GM23338 (cell line): ENCODE measurements around the gene NEFH. TPM values are rescaled to one million over a fixed set of nuclear protein-coding genes. Genes with fewer than 3 reads are reported as not detected.

Source experiments
- ATAC-seq: fragments of 200-7000 bp; cut with Tn5 transposase; 3 replicates; pipeline ENCODE4 v1.9.1; 2020
- DNase-seq: peaks from one replicate; pipeline ENCODE4 v3.0.0-alpha.2; 2015; ENCODE audit warnings: low spot score
- H2AFZ ChIP-seq: fragments of 200-600 bp; sonication (generic); 2 replicates; pipeline ENCODE4 v1.8.0; 2016; ENCODE audit warnings: antibody characterized with exemption, mild to moderate bottlenecking, moderate library complexity
- H3F3A ChIP-seq: fragments of 200-600 bp; sonication (generic); replicated peaks from 2 replicates; pipeline ENCODE4 v1.8.0; 2017; ENCODE audit warnings: antibody characterized with exemption, mixed run types, low read depth
- H3K27ac ChIP-seq: fragments of 200-600 bp; sonication (generic); 2 replicates; pipeline ENCODE4 v1.6.1; 2016; ENCODE audit warnings: low read depth
- H3K27me3 ChIP-seq: fragments of 200-600 bp; sonication (generic); 2 replicates; pipeline ENCODE4 v1.8.0; 2016; ENCODE audit warnings: mild to moderate bottlenecking, mixed run types, moderate library complexity; ENCODE audit not compliant: insufficient read depth
- H3K36me3 ChIP-seq: fragments of 200-600 bp; sonication (generic); 2 replicates; pipeline ENCODE4 v1.8.0; 2016; ENCODE audit warnings: mild to moderate bottlenecking; ENCODE audit not compliant: insufficient read depth
- H3K4me1 ChIP-seq: fragments of 200-600 bp; sonication (generic); 2 replicates; pipeline ENCODE4 v1.8.0; 2016; ENCODE audit warnings: mild to moderate bottlenecking, moderate library complexity; ENCODE audit not compliant: insufficient read depth
- H3K4me2 ChIP-seq: fragments of 200-600 bp; sonication (generic); 2 replicates; pipeline ENCODE4 v1.7.1; 2017; ENCODE audit warnings: mixed run types
- H3K4me3 ChIP-seq: fragments of 200-600 bp; sonication (generic); 2 replicates; pipeline ENCODE4 v1.6.1; 2016; ENCODE audit warnings: mixed run types
- H3K79me2 ChIP-seq: fragments of 200-600 bp; sonication (generic); replicated peaks from 2 replicates; pipeline ENCODE4 v1.8.0; 2017; ENCODE audit warnings: mild to moderate bottlenecking; ENCODE audit not compliant: insufficient read depth
- H3K9me2 ChIP-seq: fragments of 200-600 bp; sonication (generic); 2 replicates; pipeline ENCODE4 v1.8.0; 2017; ENCODE audit not compliant: insufficient read depth
- H4K20me1 ChIP-seq: fragments of 200-600 bp; sonication (generic); replicated peaks from 2 replicates; pipeline ENCODE4 v1.8.0; 2017; ENCODE audit warnings: mild to moderate bottlenecking; ENCODE audit not compliant: insufficient read depth
- H3K27ac Mint-ChIP-seq: 2 replicates; pipeline ENCODE4 v1.8.0; 2020; ENCODE audit warnings: inconsistent platforms, mild to moderate bottlenecking, moderate library complexity, mixed read lengths
- H3K27me3 Mint-ChIP-seq: 3 replicates; pipeline ENCODE4 v1.8.0; 2022; ENCODE audit warnings: low read depth, mild to moderate bottlenecking, moderate library complexity, mixed read lengths, inconsistent platforms; ENCODE audit not compliant: insufficient read depth, poor library complexity
- H3K36me3 Mint-ChIP-seq: 3 replicates; pipeline ENCODE4 v1.8.0; 2021; ENCODE audit warnings: low read depth, mild to moderate bottlenecking, inconsistent platforms, moderate library complexity, mixed read lengths
- H3K4me1 Mint-ChIP-seq: 3 replicates; pipeline ENCODE4 v1.8.0; 2020; ENCODE audit warnings: mild to moderate bottlenecking, inconsistent platforms, mixed read lengths
- H3K4me3 Mint-ChIP-seq: 3 replicates; pipeline ENCODE4 v1.8.0; 2021; ENCODE audit warnings: moderate library complexity, mild to moderate bottlenecking, inconsistent platforms, mixed read lengths
- H3K9me3 Mint-ChIP-seq: 3 replicates; pipeline ENCODE4 v1.8.0; 2020; ENCODE audit warnings: moderate library complexity, mild to moderate bottlenecking, inconsistent platforms, mixed read lengths
- EZH2phosphoT487 ChIP-seq: fragments of 200-600 bp; sonication (generic); IDR thresholded peaks from one replicate; pipeline ENCODE4 v1.8.1; 2018; ENCODE audit warnings: antibody characterized with exemption; ENCODE audit not compliant: unreplicated experiment
- JUNB ChIP-seq: IDR thresholded peaks from one replicate; pipeline ENCODE4 v1.6.1; 2016; ENCODE audit warnings: antibody characterized with exemption; ENCODE audit not compliant: unreplicated experiment
- POLR2AphosphoS5 ChIP-seq: IDR thresholded peaks from 2 replicates; pipeline ENCODE4 v1.6.1; 2016; ENCODE audit warnings: antibody characterized with exemption, low read depth
- STAT1 ChIP-seq: IDR thresholded peaks from one replicate; pipeline ENCODE4 v1.6.1; 2016; ENCODE audit warnings: antibody characterized with exemption; ENCODE audit not compliant: unreplicated experiment
- ZNF331 ChIP-seq: fragments of 250-450 bp; sonication (Bioruptor Pico); IDR thresholded peaks from 2 replicates; pipeline ENCODE4 v1.5.0; 2020; ENCODE audit warnings: low read depth, mild to moderate bottlenecking, moderate library complexity
- polyA plus RNA-seq: library from polyadenylated mRNA; unstranded; fragments of >200 nt; fragmentation: Nextera tagmentation; extraction: Ambion mirVana; gene quantifications from 2 replicates; pipeline ENCODE4 v1.2.1, GENCODE V29; 2016
- total RNA-seq: library from RNA; depleted of rRNA; stranded (reverse); fragments of >200 nt; shearing (Covaris generic); gene quantifications from 2 replicates; pipeline ENCODE4 v1.2.3, GENCODE V29; 2014
- TF ChIP-seq, protein P1 (sequence below): fragments of 250-450 bp; sonication (Bioruptor Pico); IDR thresholded peaks from 2 replicates; pipeline ENCODE4 v1.5.0; 2020; ENCODE audit warnings: mild to moderate bottlenecking, moderate library complexity
- TF ChIP-seq, protein P2 (sequence below): IDR thresholded peaks from 2 replicates; pipeline ENCODE4 v1.6.1; 2016; ENCODE audit warnings: antibody characterized with exemption
- TF ChIP-seq, protein P3 (sequence below), 2 experiments: fragments of 200-600 bp in 1 of 2; sonication (generic) in 1 of 2; conservative IDR thresholded peaks; 2 replicates each; pipeline versions ENCODE4 v1.5.1 to v1.6.1; 2016 to 2017; ENCODE audit warnings: antibody characterized with exemption in 2 of 2, low read depth in 2 of 2, mild to moderate bottlenecking in 2 of 2, moderate library complexity in 1 of 2

The NEFH gene
- total and polyA plus RNA-seq, 2 experiments from 2014 or later = 2.4 to 6.3 TPM

DNA sequence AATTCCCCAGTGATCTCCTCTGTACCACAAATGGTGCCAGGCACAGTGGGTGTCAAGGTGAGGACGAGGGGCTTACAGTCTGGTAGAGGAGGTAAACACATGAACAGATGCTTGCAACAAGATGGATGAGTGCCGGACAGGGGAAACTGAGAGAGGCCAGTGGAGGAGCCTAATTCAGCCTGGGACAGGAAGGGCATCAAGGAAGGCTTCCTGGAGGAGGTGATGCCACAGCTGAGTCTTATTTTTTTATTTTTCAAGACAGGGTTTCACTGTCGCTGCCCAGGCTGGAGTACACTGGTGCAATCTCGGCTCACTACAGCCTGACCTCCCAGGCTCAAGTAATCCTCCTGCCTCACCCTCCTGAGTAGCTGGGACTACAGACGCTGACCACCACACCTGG lies 18.8 kb upstream of the NEFH start:
- H3K27me3 Mint-ChIP-seq = peaks cover 3% of the 10 kb centered on the region
- H3K4me3 Mint-ChIP-seq = no peak overlapping the region

More for the DNA sequence above, 18.8 kb upstream of the NEFH start:
- peaks cover 7% of the 10 kb centered on the region; the same call in 2 of the 3 replicates for H3K4me1 Mint-ChIP-seq
- Histone ChIP-seq H3K4me2 (no peak overlapping the region), H3K27me3 (no peaks in the 10 kb centered on the region), H4K20me1 (no peaks in the 10 kb centered on the region), H3K36me3 (no peaks in the 10 kb centered on the region), H2AFZ (no peak overlapping the region), H3K27ac (no peak overlapping the region), H3K4me3 (no peak overlapping the region), H3F3A (no peaks in the 10 kb centered on the region), H3K79me2 (no peaks in the 10 kb centered on the region), H3K4me1 (peaks cover 5% of the 10 kb centered on the region; the same call in 1 of the 2 replicates), H3K9me2 (no peaks in the 10 kb centered on the region)
- TF ChIP-seq, protein P1, sequence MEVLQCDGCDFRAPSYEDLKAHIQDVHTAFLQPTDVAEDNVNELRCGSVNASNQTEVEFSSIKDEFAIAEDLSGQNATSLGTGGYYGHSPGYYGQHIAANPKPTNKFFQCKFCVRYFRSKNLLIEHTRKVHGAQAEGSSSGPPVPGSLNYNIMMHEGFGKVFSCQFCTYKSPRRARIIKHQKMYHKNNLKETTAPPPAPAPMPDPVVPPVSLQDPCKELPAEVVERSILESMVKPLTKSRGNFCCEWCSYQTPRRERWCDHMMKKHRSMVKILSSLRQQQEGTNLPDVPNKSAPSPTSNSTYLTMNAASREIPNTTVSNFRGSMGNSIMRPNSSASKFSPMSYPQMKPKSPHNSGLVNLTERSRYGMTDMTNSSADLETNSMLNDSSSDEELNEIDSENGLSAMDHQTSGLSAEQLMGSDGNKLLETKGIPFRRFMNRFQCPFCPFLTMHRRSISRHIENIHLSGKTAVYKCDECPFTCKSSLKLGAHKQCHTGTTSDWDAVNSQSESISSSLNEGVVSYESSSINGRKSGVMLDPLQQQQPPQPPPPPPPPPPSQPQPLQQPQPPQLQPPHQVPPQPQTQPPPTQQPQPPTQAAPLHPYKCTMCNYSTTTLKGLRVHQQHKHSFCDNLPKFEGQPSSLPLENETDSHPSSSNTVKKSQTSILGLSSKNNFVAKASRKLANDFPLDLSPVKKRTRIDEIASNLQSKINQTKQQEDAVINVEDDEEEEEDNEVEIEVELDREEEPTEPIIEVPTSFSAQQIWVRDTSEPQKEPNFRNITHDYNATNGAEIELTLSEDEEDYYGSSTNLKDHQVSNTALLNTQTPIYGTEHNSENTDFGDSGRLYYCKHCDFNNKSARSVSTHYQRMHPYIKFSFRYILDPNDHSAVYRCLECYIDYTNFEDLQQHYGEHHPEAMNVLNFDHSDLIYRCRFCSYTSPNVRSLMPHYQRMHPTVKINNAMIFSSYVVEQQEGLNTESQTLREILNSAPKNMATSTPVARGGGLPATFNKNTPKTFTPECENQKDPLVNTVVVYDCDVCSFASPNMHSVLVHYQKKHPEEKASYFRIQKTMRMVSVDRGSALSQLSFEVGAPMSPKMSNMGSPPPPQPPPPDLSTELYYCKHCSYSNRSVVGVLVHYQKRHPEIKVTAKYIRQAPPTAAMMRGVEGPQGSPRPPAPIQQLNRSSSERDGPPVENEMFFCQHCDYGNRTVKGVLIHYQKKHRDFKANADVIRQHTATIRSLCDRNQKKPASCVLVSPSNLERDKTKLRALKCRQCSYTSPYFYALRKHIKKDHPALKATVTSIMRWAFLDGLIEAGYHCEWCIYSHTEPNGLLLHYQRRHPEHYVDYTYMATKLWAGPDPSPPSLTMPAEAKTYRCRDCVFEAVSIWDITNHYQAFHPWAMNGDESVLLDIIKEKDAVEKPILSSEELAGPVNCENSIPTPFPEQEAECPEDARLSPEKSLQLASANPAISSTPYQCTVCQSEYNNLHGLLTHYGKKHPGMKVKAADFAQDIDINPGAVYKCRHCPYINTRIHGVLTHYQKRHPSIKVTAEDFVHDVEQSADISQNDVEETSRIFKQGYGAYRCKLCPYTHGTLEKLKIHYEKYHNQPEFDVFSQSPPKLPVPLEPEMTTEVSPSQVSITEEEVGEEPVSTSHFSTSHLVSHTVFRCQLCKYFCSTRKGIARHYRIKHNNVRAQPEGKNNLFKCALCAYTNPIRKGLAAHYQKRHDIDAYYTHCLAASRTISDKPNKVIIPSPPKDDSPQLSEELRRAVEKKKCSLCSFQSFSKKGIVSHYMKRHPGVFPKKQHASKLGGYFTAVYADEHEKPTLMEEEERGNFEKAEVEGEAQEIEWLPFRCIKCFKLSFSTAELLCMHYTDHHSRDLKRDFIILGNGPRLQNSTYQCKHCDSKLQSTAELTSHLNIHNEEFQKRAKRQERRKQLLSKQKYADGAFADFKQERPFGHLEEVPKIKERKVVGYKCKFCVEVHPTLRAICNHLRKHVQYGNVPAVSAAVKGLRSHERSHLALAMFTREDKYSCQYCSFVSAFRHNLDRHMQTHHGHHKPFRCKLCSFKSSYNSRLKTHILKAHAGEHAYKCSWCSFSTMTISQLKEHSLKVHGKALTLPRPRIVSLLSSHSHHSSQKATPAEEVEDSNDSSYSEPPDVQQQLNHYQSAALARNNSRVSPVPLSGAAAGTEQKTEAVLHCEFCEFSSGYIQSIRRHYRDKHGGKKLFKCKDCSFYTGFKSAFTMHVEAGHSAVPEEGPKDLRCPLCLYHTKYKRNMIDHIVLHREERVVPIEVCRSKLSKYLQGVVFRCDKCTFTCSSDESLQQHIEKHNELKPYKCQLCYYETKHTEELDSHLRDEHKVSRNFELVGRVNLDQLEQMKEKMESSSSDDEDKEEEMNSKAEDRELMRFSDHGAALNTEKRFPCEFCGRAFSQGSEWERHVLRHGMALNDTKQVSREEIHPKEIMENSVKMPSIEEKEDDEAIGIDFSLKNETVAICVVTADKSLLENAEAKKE (CRISPR knock-in tag) = no peak
- TF ChIP-seq STAT1 (no peak), EZH2phosphoT487 (no peak), POLR2AphosphoS5 (no peak), ZNF331 (CRISPR knock-in tag) (no peak), JUNB (no peak)
- TF ChIP-seq, protein P2, sequence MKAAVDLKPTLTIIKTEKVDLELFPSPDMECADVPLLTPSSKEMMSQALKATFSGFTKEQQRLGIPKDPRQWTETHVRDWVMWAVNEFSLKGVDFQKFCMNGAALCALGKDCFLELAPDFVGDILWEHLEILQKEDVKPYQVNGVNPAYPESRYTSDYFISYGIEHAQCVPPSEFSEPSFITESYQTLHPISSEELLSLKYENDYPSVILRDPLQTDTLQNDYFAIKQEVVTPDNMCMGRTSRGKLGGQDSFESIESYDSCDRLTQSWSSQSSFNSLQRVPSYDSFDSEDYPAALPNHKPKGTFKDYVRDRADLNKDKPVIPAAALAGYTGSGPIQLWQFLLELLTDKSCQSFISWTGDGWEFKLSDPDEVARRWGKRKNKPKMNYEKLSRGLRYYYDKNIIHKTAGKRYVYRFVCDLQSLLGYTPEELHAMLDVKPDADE = no peak
- TF ChIP-seq, protein P3, sequence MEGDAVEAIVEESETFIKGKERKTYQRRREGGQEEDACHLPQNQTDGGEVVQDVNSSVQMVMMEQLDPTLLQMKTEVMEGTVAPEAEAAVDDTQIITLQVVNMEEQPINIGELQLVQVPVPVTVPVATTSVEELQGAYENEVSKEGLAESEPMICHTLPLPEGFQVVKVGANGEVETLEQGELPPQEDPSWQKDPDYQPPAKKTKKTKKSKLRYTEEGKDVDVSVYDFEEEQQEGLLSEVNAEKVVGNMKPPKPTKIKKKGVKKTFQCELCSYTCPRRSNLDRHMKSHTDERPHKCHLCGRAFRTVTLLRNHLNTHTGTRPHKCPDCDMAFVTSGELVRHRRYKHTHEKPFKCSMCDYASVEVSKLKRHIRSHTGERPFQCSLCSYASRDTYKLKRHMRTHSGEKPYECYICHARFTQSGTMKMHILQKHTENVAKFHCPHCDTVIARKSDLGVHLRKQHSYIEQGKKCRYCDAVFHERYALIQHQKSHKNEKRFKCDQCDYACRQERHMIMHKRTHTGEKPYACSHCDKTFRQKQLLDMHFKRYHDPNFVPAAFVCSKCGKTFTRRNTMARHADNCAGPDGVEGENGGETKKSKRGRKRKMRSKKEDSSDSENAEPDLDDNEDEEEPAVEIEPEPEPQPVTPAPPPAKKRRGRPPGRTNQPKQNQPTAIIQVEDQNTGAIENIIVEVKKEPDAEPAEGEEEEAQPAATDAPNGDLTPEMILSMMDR (conservative IDR thresholded peaks at IDR 0.05; ENCODE audit: low read depth in 2 of 2) = no peak
- DNase-seq = no peak
- no peaks in the 10 kb centered on the region for H3K36me3 Mint-ChIP-seq
- H3K9me3 Mint-ChIP-seq = no peaks in the 10 kb centered on the region
- ATAC-seq = no peak
- H3K27ac Mint-ChIP-seq = no peak overlapping the region
